Activated B cell treated with CpG ODN at 0.5 μM for 24 hours (primary cell): Measurements from ENCODE around the gene RAB7A. TPM values are rescaled to one million over a fixed set of nuclear protein-coding genes. Genes with fewer than 3 reads are reported as not detected.
"Not testable (repeated sequence)": the region's sequence is repeated elsewhere in the genome, so short reads cannot be mapped to it uniquely, and the experiment has no call there.

Source experiments
- ATAC-seq: fragments of 200-7000 bp; cut with Tn5 transposase; one replicate; pipeline ENCODE4 v1.10.0; 2021; ENCODE audit warnings: low read depth, mild to moderate bottlenecking, moderate library complexity
- CTCF ChIA-PET: fragments of 350-600 bp; sonication (Branson Sonifier 250); formaldehyde crosslinking; loops from one replicate; lab custom pipeline; 2021; ENCODE audit warnings: antibody characterized with exemption; lab: Charles Lee
- POLR2A ChIA-PET: fragments of 350-600 bp; sonication (Branson Sonifier 250); formaldehyde crosslinking; loops from one replicate; lab custom pipeline; 2021; ENCODE audit warnings: antibody characterized with exemption; lab: Charles Lee
- DNase-seq: peaks from one replicate; pipeline ENCODE4 v3.0.0; 2022
- H3K27ac Mint-ChIP-seq: one replicate; pipeline ENCODE4 v1.8.0; 2020; ENCODE audit warnings: mixed read lengths
- H3K27me3 Mint-ChIP-seq: one replicate; pipeline ENCODE4 v1.8.0; 2021; ENCODE audit warnings: mixed read lengths
- H3K36me3 Mint-ChIP-seq: one replicate; pipeline ENCODE4 v1.8.0; 2021; ENCODE audit warnings: low read depth, mixed read lengths
- H3K4me1 Mint-ChIP-seq: one replicate; pipeline ENCODE4 v1.8.0; 2021; ENCODE audit warnings: mixed read lengths
- H3K4me3 Mint-ChIP-seq: one replicate; pipeline ENCODE4 v1.8.0; 2020; ENCODE audit warnings: mild to moderate bottlenecking, mixed read lengths
- H3K9me3 Mint-ChIP-seq: one replicate; pipeline ENCODE4 v1.8.0; 2020; ENCODE audit warnings: mixed read lengths
- intact Hi-C: fragments of 100-400 bp; cut with micrococcal nuclease; formaldehyde crosslinking; loops from one replicate; pipeline ENCODE4 v1.15.1; 2024
- total RNA-seq: library from RNA; stranded (reverse); gene quantifications from 2 replicates; pipeline ENCODE4 v1.2.3, GENCODE V29; 2022
- TF ChIP-seq, protein P1 (sequence below): fragments of 200-600 bp; IDR thresholded peaks from one replicate; pipeline ENCODE4 v1.8.0; 2022; ENCODE audit warnings: antibody characterized with exemption, mild to moderate bottlenecking

The RAB7A gene
- total RNA-seq, 1 donor from 2014 or later: 169 TPM

DNA sequence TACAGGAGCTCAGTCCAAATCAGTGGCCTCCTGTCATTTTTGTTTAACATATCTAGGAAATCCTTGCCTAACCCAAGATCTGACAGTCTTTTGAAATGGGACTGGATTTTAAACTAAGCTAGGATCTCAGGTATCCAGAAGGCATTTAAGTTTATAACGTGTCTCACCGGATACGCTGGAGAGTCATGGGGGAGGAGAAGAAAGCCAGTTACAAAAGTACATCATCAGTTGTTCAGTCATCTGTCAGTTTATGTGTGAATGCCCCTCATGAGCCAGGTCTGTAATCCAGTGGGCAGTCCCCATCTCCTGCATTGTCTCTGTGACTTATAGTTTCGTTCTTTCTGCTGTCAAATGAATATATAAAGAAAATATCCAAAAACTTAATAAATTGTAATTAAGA lies 44.4 kb downstream of the RAB7A start:
- Mint-ChIP-seq H3K4me1 (peaks cover 63% of the 10 kb centered on the region), H3K36me3 (peaks cover 34% of the 10 kb centered on the region), H3K27ac (no peak overlapping the region), H3K27me3 (no peaks in the 10 kb centered on the region), H3K9me3 (no peaks in the 10 kb centered on the region), H3K4me3 (no peak overlapping the region)
- ChIA-PET POLR2A (interaction anchor here (0.6 to 0.7 kb wide), 2 partner anchors 11 to 120 kb away, joined by 3 read pairs; partner anchors contain the start of gene RPN1), CTCF (no interaction called here)
- intact Hi-C loops: no loop called here
- DNase-seq: no peak
- no peak for ATAC-seq
- TF ChIP-seq, protein P1, sequence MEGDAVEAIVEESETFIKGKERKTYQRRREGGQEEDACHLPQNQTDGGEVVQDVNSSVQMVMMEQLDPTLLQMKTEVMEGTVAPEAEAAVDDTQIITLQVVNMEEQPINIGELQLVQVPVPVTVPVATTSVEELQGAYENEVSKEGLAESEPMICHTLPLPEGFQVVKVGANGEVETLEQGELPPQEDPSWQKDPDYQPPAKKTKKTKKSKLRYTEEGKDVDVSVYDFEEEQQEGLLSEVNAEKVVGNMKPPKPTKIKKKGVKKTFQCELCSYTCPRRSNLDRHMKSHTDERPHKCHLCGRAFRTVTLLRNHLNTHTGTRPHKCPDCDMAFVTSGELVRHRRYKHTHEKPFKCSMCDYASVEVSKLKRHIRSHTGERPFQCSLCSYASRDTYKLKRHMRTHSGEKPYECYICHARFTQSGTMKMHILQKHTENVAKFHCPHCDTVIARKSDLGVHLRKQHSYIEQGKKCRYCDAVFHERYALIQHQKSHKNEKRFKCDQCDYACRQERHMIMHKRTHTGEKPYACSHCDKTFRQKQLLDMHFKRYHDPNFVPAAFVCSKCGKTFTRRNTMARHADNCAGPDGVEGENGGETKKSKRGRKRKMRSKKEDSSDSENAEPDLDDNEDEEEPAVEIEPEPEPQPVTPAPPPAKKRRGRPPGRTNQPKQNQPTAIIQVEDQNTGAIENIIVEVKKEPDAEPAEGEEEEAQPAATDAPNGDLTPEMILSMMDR: no peak

- H3K4me1 Mint-ChIP-seq: peaks cover 63% of the 10 kb centered on the region
- H3K27me3 Mint-ChIP-seq, H3K9me3 Mint-ChIP-seq, POLR2A ChIA-PET, intact Hi-C loops, DNase-seq, H3K27ac Mint-ChIP-seq, CTCF ChIA-PET, ATAC-seq, H3K4me3 Mint-ChIP-seq: not testable (repeated sequence)
- peaks cover 37% of the 10 kb centered on the region for H3K36me3 Mint-ChIP-seq
These were observed 47.2 kb downstream of the RAB7A start for GRCh38 chr3:128773189-128773588.

GRCh38 chr3:128773592-128773991 lies 47.6 kb downstream of the RAB7A start:
- ATAC-seq, H3K4me3 Mint-ChIP-seq, POLR2A ChIA-PET, H3K27ac Mint-ChIP-seq, intact Hi-C loops, DNase-seq, H3K9me3 Mint-ChIP-seq, H3K27me3 Mint-ChIP-seq, CTCF ChIA-PET: not testable (repeated sequence)
- peaks cover 33% of the 10 kb centered on the region for H3K36me3 Mint-ChIP-seq
- H3K4me1 Mint-ChIP-seq: peaks cover 63% of the 10 kb centered on the region

- TF ChIP-seq, protein P1: no peak
- no peaks in the 10 kb centered on the region for H3K27me3 Mint-ChIP-seq
- H3K4me3 Mint-ChIP-seq: no peak overlapping the region
- H3K27ac Mint-ChIP-seq: no peak overlapping the region
- H3K9me3 Mint-ChIP-seq: no peaks in the 10 kb centered on the region
- ChIA-PET CTCF (no interaction called here), POLR2A (no interaction called here)
- H3K36me3 Mint-ChIP-seq: peaks cover 30% of the 10 kb centered on the region
- ATAC-seq (no peak), DNase-seq (no peak)
- intact Hi-C loops: no loop called here
- H3K4me1 Mint-ChIP-seq: peaks cover 64% of the 10 kb centered on the region
These were observed 49.3 kb downstream of the RAB7A start for GRCh38 chr3:128775241-128775640.

- DNase-seq (no peak), ATAC-seq (no peak)
- Mint-ChIP-seq H3K36me3 (peaks cover 30% of the 10 kb centered on the region), H3K9me3 (no peaks in the 10 kb centered on the region), H3K27ac (no peak overlapping the region), H3K4me1 (peaks cover 68% of the 10 kb centered on the region), H3K4me3 (no peak overlapping the region), H3K27me3 (no peaks in the 10 kb centered on the region)
- intact Hi-C loops: no loop called here
- POLR2A ChIA-PET: no interaction called here
- CTCF ChIA-PET: no interaction called here
- TF ChIP-seq, protein P1: no peak
These were observed 50.0 kb downstream of the RAB7A start for GRCh38 chr3:128775906-128776542.

DNA sequence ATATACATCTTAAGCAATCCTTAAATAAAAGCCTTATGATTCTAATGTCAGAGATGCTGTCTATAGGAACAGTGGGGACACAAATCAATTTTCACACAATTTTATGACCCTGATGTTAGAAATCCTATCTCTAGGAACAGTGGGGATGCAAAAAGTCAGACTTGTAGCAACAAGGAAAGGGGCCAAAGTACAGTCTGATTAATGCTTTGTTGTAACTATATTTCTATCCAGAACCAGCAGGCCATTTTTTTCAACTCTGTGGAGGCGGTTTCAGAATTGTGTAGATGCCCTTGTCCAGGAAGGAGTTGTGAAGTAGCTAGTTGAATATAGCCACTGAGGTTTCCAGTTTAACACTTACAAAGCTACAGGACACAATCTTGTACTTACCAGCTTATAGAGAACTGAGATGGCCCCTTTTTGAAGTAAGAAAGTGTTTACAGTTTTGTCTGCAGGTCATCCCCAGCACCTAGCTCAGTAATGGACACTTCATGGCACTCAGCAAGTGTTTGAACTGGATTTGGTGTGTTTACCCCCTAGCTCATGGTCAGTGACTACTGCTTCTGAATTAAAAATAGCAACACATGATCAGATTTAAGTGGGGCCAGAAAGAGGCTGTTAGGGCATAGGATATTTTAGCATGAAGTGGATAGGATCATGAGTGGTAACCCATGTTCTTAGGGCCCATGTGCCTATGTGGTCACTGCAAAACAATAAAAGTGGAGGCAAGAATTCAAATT lies 54.3 kb downstream of the RAB7A start:
- POLR2A ChIA-PET: no interaction called here
- Mint-ChIP-seq H3K36me3 (peaks cover 14% of the 10 kb centered on the region), H3K9me3 (no peaks in the 10 kb centered on the region), H3K27me3 (no peaks in the 10 kb centered on the region), H3K4me1 (peaks cover 86% of the 10 kb centered on the region), H3K27ac (no peak overlapping the region), H3K4me3 (no peak overlapping the region)
- DNase-seq (no peak), ATAC-seq (no peak)
- CTCF ChIA-PET: interaction anchor here (1.2 kb wide), 1 partner anchor 14 kb away, joined by 3 read pairs; no protein-coding TSS in a partner anchor
- TF ChIP-seq, protein P1: no peak
- intact Hi-C loops: no loop called here
